Activated CD4-positive, alpha-beta T cell treated with anti-CD3 and anti-CD28 coated beads for 4 hours (primary cell): Measurements from ENCODE around the gene FBRSL1.
"Not testable (repeated sequence)": the region's sequence is repeated elsewhere in the genome, so short reads cannot be mapped to it uniquely, and the experiment has no call there.

Experiments
- DNase-seq, 2 donors: peaks; one replicate each; pipeline ENCODE4 v3.0.0-alpha.2; 2020

The FBRSL1 gene

GRCh38 chr12:132489602-132490266 is at the start of gene FBRSL1:
Gene FBRSL1 (plus strand): TSS chr12:132490151.
- peak; percentile 92 to 96 for DNase-seq

GRCh38 chr12:132440420-132440819 is 49.5 kb upstream of the FBRSL1 start:
- DNase-seq: not testable (repeated sequence)

- DNase-seq: no peak
Measured at GRCh38 chr12:132441871-132442863, 47.8 kb upstream of the FBRSL1 start.

- no peak for DNase-seq
Measured at GRCh38 chr12:132443091-132443490, 46.9 kb upstream of the FBRSL1 start.

- no peak for DNase-seq
Measured at GRCh38 chr12:132444283-132444682, 45.7 kb upstream of the FBRSL1 start.

- peak; percentile 72 to 84 for DNase-seq
Measured at GRCh38 chr12:132444957-132445883, 44.7 kb upstream of the FBRSL1 start.

GRCh38 chr12:132445884-132446632 is 43.9 kb upstream of the FBRSL1 start:
- DNase-seq: peak; percentile 64 to 66

- no peak for DNase-seq
Measured at GRCh38 chr12:132446633-132447326, 43.2 kb upstream of the FBRSL1 start.

GRCh38 chr12:132447327-132447720 is 42.6 kb upstream of the FBRSL1 start:
- no peak for DNase-seq

- no peak for DNase-seq
Measured at GRCh38 chr12:132447731-132448462, 42.1 kb upstream of the FBRSL1 start.

- no peak for DNase-seq
Measured at GRCh38 chr12:132448463-132448820, 41.5 kb upstream of the FBRSL1 start.

- DNase-seq: no peak
Measured at GRCh38 chr12:132449565-132450417, 40.2 kb upstream of the FBRSL1 start.

- no peak for DNase-seq
Measured at GRCh38 chr12:132450418-132451171, 39.4 kb upstream of the FBRSL1 start.

GRCh38 chr12:132451172-132451835 is 38.6 kb upstream of the FBRSL1 start:
- DNase-seq: no peak

- DNase-seq: no peak
Measured at GRCh38 chr12:132451836-132452195, 38.1 kb upstream of the FBRSL1 start.

- no peak for DNase-seq
Measured at GRCh38 chr12:132452596-132453350, 37.2 kb upstream of the FBRSL1 start.

- DNase-seq: no peak
Measured at GRCh38 chr12:132453361-132454192, 36.4 kb upstream of the FBRSL1 start.
